ENCODE data around the gene DYNC2I2. TPM values are rescaled to one million over a fixed set of nuclear protein-coding genes. Genes with fewer than 3 reads are reported as not detected.

DYNC2I2 gene
- total RNA-seq, 1 experiment from 2014 or later = 56.9 TPM

DNA sequence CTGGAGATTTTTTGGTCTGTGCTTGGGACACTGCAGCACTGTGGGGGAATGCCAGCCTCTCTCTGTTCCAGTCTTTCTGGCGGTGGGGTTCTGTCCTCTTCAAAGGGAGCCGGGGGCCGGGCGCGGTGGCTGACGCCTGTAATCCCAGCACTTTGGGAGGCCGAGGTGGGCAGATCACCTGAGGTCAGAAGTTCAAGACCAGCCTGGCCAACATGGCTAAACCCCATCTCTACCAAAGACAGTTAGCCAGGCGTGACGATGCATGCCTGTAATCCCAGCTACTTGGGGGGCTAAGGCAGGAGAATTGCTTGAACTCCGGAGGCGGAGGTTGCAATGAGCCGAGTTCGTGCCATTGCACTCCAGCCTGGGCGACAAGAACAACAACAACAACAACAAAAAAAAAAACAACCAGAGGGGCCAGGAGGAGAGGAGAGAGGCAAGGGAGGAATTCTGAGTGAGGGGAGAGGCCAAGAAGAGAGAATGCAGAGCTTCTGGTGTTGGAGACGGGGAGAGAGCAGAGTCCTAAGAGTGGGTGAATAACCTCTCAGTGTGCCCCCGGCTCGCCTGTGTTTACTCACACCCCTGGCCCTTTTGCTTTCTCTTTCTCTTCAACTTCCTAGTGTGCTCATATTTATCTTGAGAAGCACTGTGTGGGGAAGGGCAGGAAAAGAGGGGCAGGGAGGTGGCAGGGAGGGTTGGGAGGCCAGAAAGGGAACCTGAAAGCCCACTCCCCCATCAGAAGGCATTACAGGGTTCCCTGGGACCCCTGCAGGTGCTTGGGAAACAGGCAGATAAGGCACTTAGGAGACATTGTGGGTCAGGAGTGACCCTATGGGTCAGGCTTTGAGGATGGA, 29.2 kb upstream of the DYNC2I2 start:
- no peak for DNase-seq (ENCODE audit: low spot score)

- no peak for DNase-seq (ENCODE audit: low spot score)
These were observed 27.9 kb upstream of the DYNC2I2 start for GRCh38 chr9:128684325-128685199.

DNA sequence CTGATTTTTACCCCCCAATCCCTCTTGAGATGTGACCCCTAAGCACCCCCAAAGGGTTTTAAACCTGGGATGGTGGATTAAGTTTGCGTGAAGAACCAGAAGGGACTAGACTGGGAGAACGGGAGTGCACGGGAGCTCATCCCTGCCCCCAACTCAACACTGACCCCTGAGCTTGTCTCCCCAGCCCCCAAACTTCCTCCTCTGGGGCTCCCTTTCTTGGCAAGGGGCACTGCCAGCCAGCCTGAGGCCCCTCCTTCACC, 27.3 kb upstream of the DYNC2I2 start:
- DNase-seq (ENCODE audit: low spot score) = no peak

- DNase-seq (ENCODE audit: low spot score) = no peak
These were observed 26.9 kb upstream of the DYNC2I2 start for GRCh38 chr9:128683340-128684064.

DNA sequence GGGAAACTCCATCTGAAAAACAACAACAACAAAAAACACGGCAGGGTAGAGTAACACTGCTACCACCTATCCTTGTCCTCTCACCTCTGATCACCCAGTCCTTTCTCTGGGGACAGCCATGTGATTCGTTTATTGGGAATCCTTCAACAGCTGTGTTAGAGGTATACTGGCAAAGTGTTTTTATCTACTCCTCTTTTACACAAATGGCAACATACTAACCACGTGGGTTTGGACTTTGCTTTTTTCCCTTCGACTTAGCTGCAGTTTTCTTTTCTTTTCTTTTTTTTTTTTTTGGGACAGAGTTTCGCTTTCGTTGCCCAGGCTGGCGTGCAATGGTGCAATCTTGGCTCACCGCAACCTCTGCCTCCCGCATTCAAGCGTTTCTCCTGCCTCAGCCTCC, 21.1 kb upstream of the DYNC2I2 start:
- no peak for DNase-seq (ENCODE audit: low spot score)

DNA sequence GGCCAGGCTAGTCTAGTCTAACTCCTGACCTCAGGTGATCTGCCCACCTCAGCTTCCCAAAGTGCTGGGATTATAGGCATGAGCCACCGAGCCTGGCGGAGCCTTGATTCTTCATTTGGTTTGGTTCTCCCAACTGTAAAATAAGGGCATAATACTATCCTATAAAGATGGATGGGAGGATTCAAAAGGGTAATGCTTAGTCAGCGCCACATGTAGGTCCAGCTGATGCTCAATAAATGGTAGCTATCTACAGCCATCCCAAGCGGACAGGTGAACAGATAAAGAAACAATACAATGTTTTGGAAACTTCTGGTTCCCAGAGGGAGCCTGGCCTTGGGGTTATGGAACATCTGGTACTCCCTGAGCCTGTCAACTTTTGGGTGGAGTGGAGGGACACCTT, 18.7 kb upstream of the DYNC2I2 start:
- no peak for DNase-seq (ENCODE audit: low spot score)

DNA sequence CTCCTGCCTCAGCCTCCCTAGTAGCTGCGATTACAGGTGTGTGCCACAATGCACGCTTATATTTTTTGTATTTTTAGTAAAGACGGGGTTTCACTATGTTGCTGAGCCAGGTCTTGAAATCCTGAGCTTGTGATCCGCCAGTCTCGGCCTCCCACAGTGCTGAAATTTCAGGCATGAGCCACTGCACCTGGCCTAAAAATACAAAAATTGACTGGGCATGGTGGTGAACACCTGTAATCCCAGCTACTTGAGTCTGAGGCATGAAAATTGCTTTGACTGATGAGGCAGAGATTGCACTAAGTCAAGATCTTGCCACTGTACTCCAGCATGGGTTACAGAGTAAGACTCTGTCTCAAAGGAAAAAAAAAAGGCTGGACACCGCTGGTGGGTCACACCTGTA, 13.1 kb upstream of the DYNC2I2 start:
- DNase-seq (ENCODE audit: low spot score) = no peak

- peak; percentile 52 for DNase-seq (ENCODE audit: low spot score)
These were observed 9.9 kb upstream of the DYNC2I2 start for GRCh38 chr9:128666481-128666941.

- no peak for DNase-seq (ENCODE audit: low spot score)
These were observed 1.1 kb upstream of the DYNC2I2 start for GRCh38 chr9:128657796-128658195.

GRCh38 chr9:128657344-128657704, 677 bp upstream of the DYNC2I2 start:
- DNase-seq (ENCODE audit: low spot score) = no peak

DNA sequence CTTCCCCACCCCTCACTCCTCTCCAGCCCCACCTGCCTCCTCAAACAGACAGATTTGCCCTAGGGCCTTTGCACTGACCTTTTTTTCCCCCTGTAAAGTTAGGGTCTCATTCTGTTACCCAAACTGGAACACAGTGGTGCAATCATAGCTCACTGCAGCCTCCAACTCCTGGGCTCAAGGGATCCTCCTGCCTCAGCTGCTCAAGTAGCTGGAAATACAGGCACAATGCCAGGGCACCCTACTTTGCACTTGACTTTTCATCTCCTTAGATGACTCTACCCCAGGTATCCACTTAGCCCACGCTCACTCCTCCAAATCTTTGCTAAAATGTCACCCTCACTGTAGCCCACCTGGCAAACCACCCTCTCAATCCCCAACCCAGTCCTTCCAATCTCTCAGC, 2.2 kb downstream of the DYNC2I2 start:
- no peak for DNase-seq (ENCODE audit: low spot score)

- DNase-seq (ENCODE audit: low spot score) = no peak
These were observed 2.7 kb downstream of the DYNC2I2 start for GRCh38 chr9:128653908-128654307.

- no peak for DNase-seq (ENCODE audit: low spot score)
These were observed 4.8 kb downstream of the DYNC2I2 start for GRCh38 chr9:128651798-128652197.

DNA sequence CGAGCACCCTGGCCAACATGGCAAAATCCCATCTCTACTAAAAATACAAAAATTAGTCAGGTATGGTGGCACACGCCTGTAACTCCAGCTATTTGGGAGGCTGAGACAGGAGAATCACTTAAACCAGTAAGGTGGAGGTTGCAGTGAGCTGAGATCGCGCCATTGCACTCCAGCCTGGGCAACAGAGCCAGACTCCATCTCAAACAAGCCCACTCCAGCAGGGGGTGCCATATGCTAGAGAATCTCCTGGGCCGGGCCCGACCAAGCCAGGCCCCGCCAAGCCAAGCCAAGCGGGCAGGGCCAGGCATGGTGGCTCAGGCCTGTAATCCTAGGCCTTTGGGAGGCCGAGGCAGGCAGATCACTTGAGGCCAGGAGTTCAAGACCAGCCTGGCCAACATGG, 8.4 kb downstream of the DYNC2I2 start:
- DNase-seq (ENCODE audit: low spot score) = peak; percentile 8

GRCh38 chr9:128643519-128644300, 12.9 kb downstream of the DYNC2I2 start:
- DNase-seq (ENCODE audit: low spot score) = no peak

- no peak for DNase-seq (ENCODE audit: low spot score)
These were observed 13.9 kb downstream of the DYNC2I2 start for GRCh38 chr9:128642675-128643245.

GRCh38 chr9:128640603-128641002, 16.0 kb downstream of the DYNC2I2 start:
- no peak for DNase-seq (ENCODE audit: low spot score)

- no peak for DNase-seq (ENCODE audit: low spot score)
These were observed 18.1 kb downstream of the DYNC2I2 start for GRCh38 chr9:128638580-128638979.

DNA sequence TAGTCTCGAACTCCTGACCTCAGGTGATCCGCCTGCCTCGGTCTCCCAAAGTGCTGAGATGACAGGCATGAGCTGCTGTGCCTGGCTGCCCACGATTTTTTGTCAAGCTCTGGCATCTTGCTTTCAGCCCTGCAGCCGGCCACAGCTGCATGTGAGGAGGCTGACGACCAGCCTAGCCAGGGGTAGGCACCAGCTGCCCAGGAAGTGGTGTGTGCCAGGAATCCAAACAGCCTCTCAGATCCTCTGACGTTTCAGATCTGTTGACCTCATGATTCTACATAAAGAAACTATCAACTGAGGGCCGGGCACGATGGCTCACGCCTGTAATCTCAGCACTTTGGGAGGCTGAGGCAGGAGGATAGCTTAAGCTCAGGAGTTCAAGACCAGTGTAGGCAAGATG, 19.0 kb downstream of the DYNC2I2 start:
- DNase-seq (ENCODE audit: low spot score) = peak; percentile 60

DNA sequence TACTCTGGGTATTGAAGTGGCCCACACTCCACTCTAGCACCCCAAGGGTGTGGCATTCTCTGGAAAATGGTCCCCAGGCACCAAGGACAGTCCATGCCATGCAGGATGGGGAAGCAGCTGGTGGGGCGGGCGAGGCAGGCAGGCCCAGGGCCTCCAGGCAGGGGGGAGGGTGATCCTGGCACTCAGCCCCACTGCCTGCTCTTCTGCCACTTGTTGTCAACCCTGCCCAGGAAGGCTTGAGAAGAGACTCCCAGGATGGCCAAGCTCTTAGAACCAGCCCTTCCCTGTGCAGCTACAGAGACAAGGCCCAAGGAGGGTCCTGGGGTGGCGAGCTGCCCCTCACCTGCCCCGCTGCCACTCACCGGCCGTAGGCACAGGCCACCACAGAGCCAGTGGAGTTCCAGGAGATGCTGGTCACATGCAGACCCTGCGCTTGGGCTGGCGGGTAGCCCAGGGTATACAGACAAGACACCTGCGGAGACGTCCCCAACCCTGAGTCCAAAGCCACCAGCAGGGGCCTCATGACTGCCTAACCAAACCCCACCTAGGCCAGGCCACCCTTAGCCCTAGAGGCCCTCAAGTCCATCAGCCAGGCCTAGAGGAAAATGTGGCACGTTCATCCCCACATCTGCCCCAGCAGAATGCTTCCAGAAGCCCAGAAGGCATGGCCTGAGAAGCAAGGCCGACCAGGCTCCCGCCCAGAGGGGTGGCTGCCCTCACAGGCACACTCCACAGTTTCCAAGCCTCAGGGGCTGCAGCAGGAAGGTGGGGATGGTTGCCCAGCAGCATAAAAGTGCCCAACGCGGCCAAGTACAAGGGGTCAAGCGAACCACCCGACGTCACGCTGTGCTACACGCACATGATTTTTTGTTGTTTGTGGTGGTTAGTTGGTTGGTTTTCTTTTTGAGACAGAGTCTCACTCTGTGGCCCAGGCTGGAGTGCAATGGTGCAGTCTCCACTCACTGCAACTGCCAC, 19.8 kb downstream of the DYNC2I2 start:
- DNase-seq (ENCODE audit: low spot score) = peak; percentile 5
